Fibroblast of skin of back (primary cell): ENCODE results near the gene P2RY12.
A peak's percentile ranks its signal among the peaks of the same experiment; 100 is the strongest.
"Not testable (repeated sequence)": the region's sequence is repeated elsewhere in the genome, so short reads cannot be mapped to it uniquely, and the experiment has no call there.

Experiments used
- DNase-seq: peaks from one replicate; pipeline ENCODE4 v3.0.0-alpha.2; 2013

P2RY12 gene

GRCh38 chr3:151392191-151392590, 7.6 kb upstream of the P2RY12 start:
- not testable (repeated sequence) for DNase-seq

DNA sequence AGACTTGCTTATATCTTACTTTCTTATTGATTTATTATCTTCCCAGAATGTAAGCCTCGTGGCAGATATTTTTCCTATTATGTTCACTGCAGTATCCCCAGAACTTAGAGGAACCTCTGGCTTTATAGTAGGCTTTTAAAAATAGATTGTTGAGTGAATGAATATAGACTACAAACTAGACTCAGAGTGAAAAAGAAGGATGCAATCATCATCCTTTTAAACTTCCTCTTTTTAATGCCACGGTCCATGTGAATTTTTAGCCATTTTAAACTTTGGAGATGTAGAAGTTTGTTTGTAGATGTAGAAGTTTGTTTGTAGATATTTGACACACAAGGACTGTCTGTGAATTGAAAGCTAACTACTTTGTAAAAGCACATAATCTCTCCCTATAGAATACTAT, 7.2 kb upstream of the P2RY12 start:
- no peak for DNase-seq

GRCh38 chr3:151387842-151388241, 3.3 kb upstream of the P2RY12 start:
- DNase-seq, result no peak

GRCh38 chr3:151387432-151387831, 2.9 kb upstream of the P2RY12 start:
- DNase-seq, result no peak

DNA sequence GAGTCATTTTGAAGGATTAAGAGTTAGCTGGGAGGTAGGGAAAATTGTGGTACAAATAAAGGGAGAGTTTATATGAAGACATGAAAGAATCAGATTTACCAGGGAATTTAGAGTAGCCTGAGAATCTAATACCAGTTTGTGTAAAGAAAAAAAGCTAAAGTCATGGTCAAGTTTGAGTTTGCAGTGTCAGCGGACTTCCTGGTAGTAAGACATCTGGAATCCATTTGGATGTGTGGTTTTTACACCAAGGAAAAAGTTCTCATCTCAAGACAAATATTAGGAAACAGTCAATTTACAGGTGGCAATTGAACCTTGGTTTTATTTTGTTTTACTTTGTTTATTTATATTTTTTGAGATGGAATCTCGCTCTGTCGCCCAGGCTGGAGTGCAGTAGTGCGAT, 1.5 kb upstream of the P2RY12 start:
- DNase-seq, result peak; percentile 38

GRCh38 chr3:151383956-151384355, 597 bp downstream of the P2RY12 start:
- no peak for DNase-seq

DNA sequence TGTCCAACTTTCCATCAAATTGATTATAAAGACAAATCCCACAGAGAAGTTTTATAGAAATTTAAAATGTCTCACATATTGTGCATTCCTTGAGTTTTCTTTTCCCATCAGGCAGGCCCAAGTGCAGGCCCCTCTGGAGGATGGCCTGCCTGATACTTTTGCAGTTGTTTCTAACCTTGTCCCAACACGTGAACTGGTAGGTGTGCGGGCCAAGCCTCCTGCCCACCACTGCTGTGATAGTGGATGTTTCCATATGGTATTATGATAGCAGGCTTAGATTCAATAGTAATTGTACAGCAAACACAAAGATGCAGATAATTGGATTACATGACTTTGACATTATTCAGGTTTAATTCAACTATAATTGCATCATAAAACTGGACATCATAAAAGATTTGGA, 1.4 kb downstream of the P2RY12 start:
- no peak for DNase-seq

- DNase-seq, result no peak
These were observed 1.9 kb downstream of the P2RY12 start for GRCh38 chr3:151382671-151383070.

DNA sequence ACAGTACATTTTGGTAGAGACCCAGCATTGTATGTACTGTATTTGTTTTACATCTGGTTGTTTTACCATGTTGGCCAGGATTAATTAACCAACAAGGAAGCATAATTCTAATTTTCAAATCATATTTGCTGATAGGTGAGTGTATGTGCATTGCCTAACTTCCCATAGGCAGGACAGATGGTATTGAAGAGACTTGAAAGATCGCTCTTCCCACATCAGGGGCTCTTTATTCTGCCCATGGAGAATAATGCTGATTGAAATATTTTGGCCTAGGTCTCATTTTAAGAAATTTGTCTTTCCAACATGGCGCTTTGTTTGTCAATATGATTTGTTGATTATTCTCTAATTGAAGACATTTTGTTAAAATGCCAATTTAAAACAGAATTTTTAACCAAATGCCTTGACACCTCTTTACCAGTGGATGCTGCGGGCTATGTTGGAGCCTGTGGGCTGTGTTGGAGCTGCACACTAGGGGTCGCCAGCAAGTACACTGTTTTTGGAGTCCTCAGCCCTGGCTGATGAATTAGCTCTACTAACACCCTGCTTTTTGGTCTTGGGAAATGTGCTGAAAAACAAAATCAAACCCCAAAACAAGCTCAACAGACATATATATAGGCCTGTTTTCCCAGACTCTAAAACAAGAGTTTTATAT, 5.3 kb downstream of the P2RY12 start:
- no peak for DNase-seq

- DNase-seq, result no peak
These were observed 6.7 kb downstream of the P2RY12 start for GRCh38 chr3:151377768-151378385.

DNA sequence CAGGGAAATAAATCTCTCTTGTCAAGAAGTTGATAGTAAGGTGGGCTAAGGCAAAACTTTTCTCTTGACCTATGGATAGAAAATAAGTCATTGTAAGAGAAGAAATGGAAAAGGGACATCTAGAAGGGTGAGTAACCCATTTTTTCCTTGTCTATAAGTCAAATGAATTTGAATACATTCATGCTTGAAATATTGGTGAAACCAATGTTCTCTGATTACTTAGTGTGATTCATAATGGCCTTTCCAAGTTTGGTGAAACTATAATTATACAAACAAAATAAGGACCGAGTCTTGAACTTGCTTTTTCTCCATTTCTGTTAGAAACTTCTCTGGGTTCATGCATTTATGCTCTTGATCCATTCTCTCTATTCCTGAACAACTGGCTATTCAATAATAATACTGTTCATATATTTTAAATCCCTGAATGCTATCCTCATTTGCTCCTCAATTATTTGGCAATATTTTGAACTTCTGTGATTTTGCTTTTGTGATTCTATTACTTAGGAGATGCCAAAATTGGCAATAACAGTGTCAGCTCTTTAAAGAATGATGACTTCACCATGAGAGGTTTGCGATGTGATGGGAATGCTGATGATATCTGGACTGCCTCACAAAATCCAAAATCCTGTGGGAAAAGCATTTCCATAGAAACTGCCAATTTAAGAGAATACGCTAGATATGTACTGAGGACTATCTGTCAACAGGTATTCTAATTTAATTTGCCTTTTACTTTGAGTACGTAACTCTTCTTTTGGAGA, 12.3 kb downstream of the P2RY12 start:
- DNase-seq, result peak; percentile 61

DNA sequence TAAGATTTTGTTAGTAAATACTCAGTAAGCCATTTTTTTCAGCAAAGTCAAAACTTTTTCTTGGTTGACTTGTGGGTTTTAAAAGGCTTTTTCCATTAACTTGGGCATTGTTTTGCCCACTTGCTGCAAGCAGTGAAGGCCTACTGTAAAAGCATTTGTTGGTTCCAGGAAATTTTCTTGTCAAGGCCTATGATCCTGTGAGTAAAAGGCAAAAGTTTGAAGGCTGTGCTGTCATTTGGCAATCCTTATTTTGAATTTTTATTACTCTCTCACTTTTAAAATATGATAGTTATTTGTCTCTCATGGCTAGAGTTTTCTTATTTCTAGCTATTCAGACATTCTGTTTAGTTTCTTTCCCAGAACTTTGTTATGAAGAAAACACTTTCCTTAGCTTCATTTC, 13.0 kb downstream of the P2RY12 start:
- DNase-seq, result peak; percentile 47

- DNase-seq, result peak; percentile 8
These were observed 17.1 kb downstream of the P2RY12 start for GRCh38 chr3:151367448-151367847.

- DNase-seq, result no peak
These were observed 17.6 kb downstream of the P2RY12 start for GRCh38 chr3:151366993-151367392.

DNA sequence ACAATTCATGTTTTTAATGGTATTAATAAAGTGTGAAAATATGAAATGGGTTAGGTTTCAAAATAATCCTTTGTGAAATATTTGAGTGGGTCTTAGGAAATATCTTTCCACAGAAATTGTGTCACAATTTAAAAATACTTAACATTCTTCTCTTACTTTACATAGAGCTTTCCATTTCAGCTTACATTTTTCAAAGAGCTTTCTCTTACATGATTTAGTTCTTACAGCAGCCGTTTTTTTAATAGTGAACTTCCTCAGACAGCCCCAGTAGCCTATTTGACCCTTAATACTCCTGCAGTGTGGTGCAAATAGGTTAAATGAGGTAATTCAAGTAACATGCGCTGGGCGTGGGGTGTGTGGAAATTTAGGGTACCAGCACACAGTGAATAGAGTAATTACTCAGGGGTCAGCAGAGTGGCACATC, 21.8 kb downstream of the P2RY12 start:
- DNase-seq, result peak; percentile 45

GRCh38 chr3:151357463-151357850, 27.1 kb downstream of the P2RY12 start:
- no peak for DNase-seq

DNA sequence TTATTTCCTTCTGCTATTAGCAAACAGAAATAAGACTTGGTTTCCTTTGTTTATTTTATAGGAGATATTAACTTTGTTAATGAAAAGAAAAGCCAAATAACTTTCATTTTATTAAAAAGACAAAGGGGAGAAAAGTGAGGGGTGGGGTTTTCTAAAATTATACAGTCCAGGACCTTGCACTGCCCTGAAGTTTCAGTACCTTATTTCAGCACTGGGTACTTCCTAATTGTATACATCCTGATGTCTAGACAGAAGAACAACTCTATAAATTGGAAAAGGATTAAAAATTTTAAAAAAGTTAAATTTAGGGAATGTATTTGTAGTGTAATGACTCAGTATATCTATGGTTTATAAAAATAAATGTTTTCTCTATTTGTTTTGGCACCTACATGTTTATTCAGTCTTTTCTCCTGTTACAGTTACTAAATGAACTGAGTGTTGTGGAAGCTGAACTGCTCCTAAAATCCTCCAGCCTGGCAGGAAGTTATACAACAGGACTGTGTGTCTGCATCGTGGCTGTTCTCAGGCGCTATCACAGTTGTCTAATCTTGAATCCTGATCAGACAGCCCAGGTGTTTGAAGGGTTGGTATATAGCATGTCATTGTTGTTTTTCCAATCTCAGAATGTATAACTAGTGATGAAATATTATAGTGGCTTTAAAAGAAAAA, 27.6 kb downstream of the P2RY12 start:
- peak; percentile 50 for DNase-seq

DNA sequence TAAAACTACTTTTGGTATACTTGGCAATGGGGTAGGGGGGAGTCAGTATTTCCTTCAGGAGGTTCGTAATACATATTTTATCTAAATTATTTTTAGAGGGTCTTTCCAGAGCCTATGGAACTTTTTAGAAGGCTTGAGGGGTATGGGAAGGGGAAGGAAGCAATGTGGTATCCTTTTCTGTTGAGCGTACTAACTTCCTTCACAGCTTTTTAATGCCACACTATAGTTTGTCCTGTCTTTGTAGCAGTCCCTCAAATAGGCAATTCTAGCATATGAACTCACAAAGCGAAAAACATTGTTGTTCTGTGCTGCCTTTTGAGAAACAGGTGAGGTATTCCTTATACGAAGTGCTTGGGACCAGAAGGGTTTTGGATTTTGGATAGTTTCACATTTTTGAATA, 32.9 kb downstream of the P2RY12 start:
- DNase-seq, result no peak

GRCh38 chr3:151351219-151351618, 33.3 kb downstream of the P2RY12 start:
- DNase-seq, result no peak

- no peak for DNase-seq
These were observed 33.9 kb downstream of the P2RY12 start for GRCh38 chr3:151350656-151351055.

DNA sequence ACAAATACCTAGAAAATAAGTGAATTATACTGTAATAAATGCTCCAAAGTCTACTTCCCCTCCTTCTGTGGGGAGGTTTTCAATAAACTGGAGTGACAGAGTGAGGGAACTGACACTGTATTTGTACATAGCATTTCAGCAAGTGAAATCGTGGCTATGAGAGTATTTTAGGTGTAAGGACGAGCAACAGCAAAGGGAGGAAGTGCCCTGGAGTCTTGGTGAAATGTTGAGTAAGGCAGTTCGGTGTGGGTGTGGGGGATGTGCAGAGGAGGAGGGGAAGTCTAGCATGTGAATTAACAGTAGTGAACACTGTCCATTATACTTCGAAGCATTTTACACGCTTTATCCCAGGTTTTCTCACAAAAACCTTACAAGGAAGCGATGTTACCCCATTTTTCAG, 37.1 kb downstream of the P2RY12 start:
- DNase-seq, result no peak

DNA sequence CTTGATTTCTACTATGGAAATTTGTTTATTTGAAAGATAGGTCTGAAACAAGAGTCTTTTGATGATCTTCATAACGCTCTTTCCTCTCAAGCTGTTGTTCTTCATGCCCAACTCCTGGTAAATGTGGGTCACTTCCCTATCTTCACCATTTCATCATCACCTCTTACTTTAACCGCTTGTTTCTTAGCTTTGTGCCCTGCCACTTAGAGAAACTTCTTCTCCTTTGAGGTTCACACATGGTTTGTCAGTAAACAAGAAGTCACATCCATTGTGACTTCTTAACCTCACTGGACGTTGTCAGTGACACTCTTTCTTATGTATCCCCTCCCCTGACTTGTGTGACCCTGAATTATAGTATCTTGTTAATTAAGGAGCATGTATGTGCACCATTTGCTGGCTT, 38.3 kb downstream of the P2RY12 start:
- DNase-seq, result no peak

- peak; percentile 52 for DNase-seq
These were observed 38.7 kb downstream of the P2RY12 start for GRCh38 chr3:151345859-151346258.
